Upper lobe of right lung (tissue), 1 donor: Measurements from ENCODE around the gene CAPZA2. TPM values are rescaled to one million over a fixed set of nuclear protein-coding genes. Genes with fewer than 3 reads are reported as not detected.

Source experiments
- ATAC-seq: fragments of 200-7000 bp; cut with Tn5 transposase; one replicate; pipeline ENCODE4 v1.9.1; 2020; ENCODE audit warnings: mild to moderate bottlenecking, moderate library complexity
- DNase-seq: peaks from one replicate; pipeline ENCODE4 v3.0.0-alpha.2; 2020
- H3K27ac ChIP-seq: fragments of 200-600 bp; one replicate; pipeline ENCODE4 v1.8.0; 2022
- H3K27me3 ChIP-seq: fragments of 200-600 bp; one replicate; pipeline ENCODE4 v1.8.0; 2022; ENCODE audit warnings: mild to moderate bottlenecking
- H3K36me3 ChIP-seq: fragments of 200-600 bp; one replicate; pipeline ENCODE4 v1.8.0; 2022
- H3K4me1 ChIP-seq: fragments of 200-600 bp; one replicate; pipeline ENCODE4 v1.8.0; 2022
- H3K4me3 ChIP-seq: fragments of 200-600 bp; one replicate; pipeline ENCODE4 v1.8.0; 2022; ENCODE audit warnings: mild to moderate bottlenecking
- H3K9me3 ChIP-seq: fragments of 200-600 bp; one replicate; pipeline ENCODE4 v1.8.0; 2022
- CTCF ChIP-seq: fragments of 200-600 bp; IDR thresholded peaks from one replicate; pipeline ENCODE4 v1.8.0; 2022; ENCODE audit warnings: antibody characterized with exemption
- intact Hi-C: fragments of 100-400 bp; cut with DNase I; formaldehyde crosslinking; loops from one replicate; pipeline ENCODE4 v1.11.0; 2022
- total RNA-seq: library from RNA; stranded (reverse); fragmentation: NEBNext Ultra II Directional; extraction: Animal tissue kit (Norgen Biotek cat#: 25700); gene quantifications from one replicate; pipeline ENCODE4 v1.2.1, GENCODE V29; 2021
- donor health status: DM: no; HTN: yes; CAD: no; lungs with severe emphysema.

Gene CAPZA2
- total RNA-seq, 1 donor from 2014 or later, result 249 TPM

GRCh38 chr7:116824449-116824848, 37.9 kb upstream of the CAPZA2 start:
- intact Hi-C loops, result no loop called here

GRCh38 chr7:116828281-116828680, 34.1 kb upstream of the CAPZA2 start:
- no peaks in the 10 kb centered on the region for H3K27me3 ChIP-seq
- H3K9me3 ChIP-seq, result no peaks in the 10 kb centered on the region
- no peak for DNase-seq
- no peaks in the 10 kb centered on the region for H3K4me1 ChIP-seq
- H3K27ac ChIP-seq, result no peak overlapping the region
- H3K4me3 ChIP-seq, result no peak overlapping the region
- no peak for TF ChIP-seq CTCF
- intact Hi-C loops, result no loop called here
- no peak for ATAC-seq
- H3K36me3 ChIP-seq, result no peaks in the 10 kb centered on the region

More at GRCh38 chr7:116824449-116824848, 37.9 kb upstream of the CAPZA2 start:
- Histone ChIP-seq H3K9me3 (no peaks in the 10 kb centered on the region), H3K27ac (no peak overlapping the region), H3K4me1 (no peaks in the 10 kb centered on the region), H3K36me3 (no peaks in the 10 kb centered on the region), H3K4me3 (no peak overlapping the region), H3K27me3 (no peaks in the 10 kb centered on the region)
- DNase-seq, result no peak
- no peak for ATAC-seq
- no peak for TF ChIP-seq CTCF

DNA sequence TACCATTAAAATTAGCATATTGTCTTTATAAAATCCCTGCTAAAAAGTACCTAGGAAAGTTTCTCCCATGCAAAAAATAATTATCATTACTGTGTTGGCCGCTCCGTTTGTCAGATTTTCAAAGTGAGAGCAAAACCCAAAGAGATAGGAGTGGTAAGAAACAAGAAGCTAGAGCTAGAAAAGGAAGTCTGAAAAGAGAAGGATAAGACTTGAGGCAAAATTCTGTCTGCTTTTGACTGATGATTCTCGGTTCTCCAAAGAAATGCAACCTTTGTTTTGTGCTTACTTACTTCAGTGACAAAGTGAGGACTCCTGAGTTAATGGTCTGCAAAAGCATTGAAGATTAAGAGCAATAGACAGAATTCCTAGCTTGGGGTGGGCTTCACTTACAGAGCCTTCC, 33.3 kb upstream of the CAPZA2 start:
- intact Hi-C loops, result no loop called here
- H3K4me3 ChIP-seq, result no peak overlapping the region
- no peaks in the 10 kb centered on the region for H3K27me3 ChIP-seq
- no peak for DNase-seq
- H3K27ac ChIP-seq, result no peak overlapping the region
- no peaks in the 10 kb centered on the region for H3K4me1 ChIP-seq
- H3K9me3 ChIP-seq, result no peaks in the 10 kb centered on the region
- no peak for TF ChIP-seq CTCF
- ATAC-seq, result no peak
- no peaks in the 10 kb centered on the region for H3K36me3 ChIP-seq

GRCh38 chr7:116829493-116829892, 32.9 kb upstream of the CAPZA2 start:
- Histone ChIP-seq H3K27ac (no peak overlapping the region), H3K27me3 (no peaks in the 10 kb centered on the region), H3K36me3 (no peaks in the 10 kb centered on the region), H3K9me3 (no peaks in the 10 kb centered on the region), H3K4me1 (no peaks in the 10 kb centered on the region), H3K4me3 (no peak overlapping the region)
- intact Hi-C loops, result no loop called here
- no peak for ATAC-seq
- no peak for TF ChIP-seq CTCF
- DNase-seq, result no peak

DNA sequence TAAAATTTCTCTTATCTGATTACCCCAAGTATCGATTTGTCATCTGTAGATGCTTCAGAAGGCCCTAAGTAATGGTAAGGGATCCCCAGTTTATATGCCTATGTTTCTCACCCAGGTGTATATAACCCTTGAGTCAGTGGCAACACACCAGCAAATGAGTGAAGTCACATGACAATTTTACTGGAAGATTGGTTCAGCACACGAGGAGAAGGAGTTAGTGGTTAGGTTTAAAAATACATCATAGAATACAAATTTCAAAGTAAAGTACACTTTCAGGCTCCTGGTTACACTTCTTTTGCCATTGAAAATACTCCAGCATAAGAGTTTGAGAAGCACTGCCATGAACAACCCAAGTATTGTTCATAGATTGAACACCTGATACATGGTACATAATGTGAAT, 29.7 kb upstream of the CAPZA2 start:
- Histone ChIP-seq H3K27me3 (no peaks in the 10 kb centered on the region), H3K9me3 (no peaks in the 10 kb centered on the region), H3K4me1 (no peaks in the 10 kb centered on the region), H3K36me3 (no peaks in the 10 kb centered on the region), H3K27ac (no peak overlapping the region), H3K4me3 (no peak overlapping the region)
- no peak for ATAC-seq
- no peak for DNase-seq
- TF ChIP-seq CTCF, result no peak
- intact Hi-C loops, result no loop called here

DNA sequence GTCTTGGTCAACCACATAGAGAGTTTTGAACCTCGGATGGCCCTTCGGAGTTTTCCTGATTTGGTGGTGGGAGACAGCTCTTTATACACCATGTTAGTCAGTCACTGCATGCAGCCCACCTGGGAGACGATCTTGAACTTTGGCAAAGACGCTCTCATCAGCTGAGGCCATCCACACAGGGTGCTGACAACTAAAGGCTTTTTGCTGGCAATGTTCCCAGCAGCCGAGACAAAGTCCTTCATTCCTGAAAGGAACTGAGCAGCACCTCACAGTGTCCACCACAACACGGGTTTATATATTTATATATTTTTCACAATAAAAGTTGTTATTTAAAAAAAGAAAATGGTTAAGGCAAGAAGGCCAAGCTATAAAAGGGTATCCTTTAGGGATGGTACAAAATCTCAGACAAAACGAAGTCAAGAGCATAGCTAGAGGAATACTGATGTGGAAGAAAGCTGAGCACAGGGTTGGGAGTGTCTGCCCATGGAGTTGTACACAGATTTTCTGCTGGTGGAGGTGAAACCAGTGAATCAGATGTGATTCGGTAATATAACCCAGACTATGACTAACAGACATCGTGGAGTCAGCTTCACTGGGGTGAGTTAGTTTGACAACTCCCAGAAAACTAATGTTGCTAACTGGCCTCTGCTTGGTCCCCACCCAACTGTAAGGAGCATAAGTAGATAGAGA, 27.4 kb upstream of the CAPZA2 start:
- H3K9me3 ChIP-seq, result no peaks in the 10 kb centered on the region
- DNase-seq (no peak), ATAC-seq (no peak)
- H3K27me3 ChIP-seq, result no peaks in the 10 kb centered on the region
- intact Hi-C loops, result no loop called here
- H3K27ac ChIP-seq, result no peak overlapping the region
- H3K4me3 ChIP-seq, result no peak overlapping the region
- no peak for TF ChIP-seq CTCF
- H3K36me3 ChIP-seq, result no peaks in the 10 kb centered on the region
- H3K4me1 ChIP-seq, result no peaks in the 10 kb centered on the region
